GM12865 (cell line): Measurements from ENCODE around the gene CDRT4.
A peak's percentile ranks its signal among the peaks of the same experiment; 100 is the strongest.

Experiments used
- DNase-seq: peaks from one replicate; pipeline ENCODE4 v3.0.0; 2010; ENCODE audit warnings: low read depth
- H3K4me3 ChIP-seq: 2 replicates; pipeline ENCODE4 v1.5.1; 2011; ENCODE audit warnings: mild to moderate bottlenecking, low read depth, low read length, control low read depth
- CTCF ChIP-seq: IDR thresholded peaks from 2 replicates; pipeline ENCODE4 v1.5.1; 2011; ENCODE audit warnings: low read length, control low read depth, low read depth, inconsistent platforms; ENCODE audit not compliant: insufficient read depth; ENCODE audit errors: missing control alignments

The CDRT4 gene

GRCh38 chr17:15501793-15502192 is 34.4 kb upstream of the CDRT4 start:
- no peak for DNase-seq
- TF ChIP-seq CTCF, result no peak

GRCh38 chr17:15501282-15501681 is 33.9 kb upstream of the CDRT4 start:
- no peak overlapping the region for H3K4me3 ChIP-seq
- TF ChIP-seq CTCF, result no peak
- DNase-seq, result no peak

More at GRCh38 chr17:15501793-15502192, 34.4 kb upstream of the CDRT4 start:
- H3K4me3 ChIP-seq, result no peak overlapping the region

- H3K4me3 ChIP-seq, result no peak overlapping the region
- peak; percentile 5 for DNase-seq
- TF ChIP-seq CTCF, result no peak
Observed at GRCh38 chr17:15498107-15498506, 30.7 kb upstream of the CDRT4 start.

- no peak for TF ChIP-seq CTCF
- no peak for DNase-seq
- H3K4me3 ChIP-seq, result no peak overlapping the region
Observed at GRCh38 chr17:15496735-15497670, 29.6 kb upstream of the CDRT4 start.

GRCh38 chr17:15494821-15495220 is 27.4 kb upstream of the CDRT4 start:
- no peak for TF ChIP-seq CTCF
- H3K4me3 ChIP-seq, result no peak overlapping the region
- DNase-seq, result no peak

- no peak for TF ChIP-seq CTCF
- no peak for DNase-seq
- no peak overlapping the region for H3K4me3 ChIP-seq
Observed at GRCh38 chr17:15493693-15494035, 26.2 kb upstream of the CDRT4 start.
